CD4-positive, alpha-beta T cell treated with Interleukin-6 at 100 ng/mL for 8 hours (primary cell): Measurements from ENCODE around the gene IP6K1.
"Not testable (repeated sequence)": the region's sequence is repeated elsewhere in the genome, so short reads cannot be mapped to it uniquely, and the experiment has no call there.

Experiments
- DNase-seq: peaks from one replicate; pipeline ENCODE4 v3.0.0-alpha.2; 2020; ENCODE audit warnings: mixed read lengths, low spot score

IP6K1 gene

DNA sequence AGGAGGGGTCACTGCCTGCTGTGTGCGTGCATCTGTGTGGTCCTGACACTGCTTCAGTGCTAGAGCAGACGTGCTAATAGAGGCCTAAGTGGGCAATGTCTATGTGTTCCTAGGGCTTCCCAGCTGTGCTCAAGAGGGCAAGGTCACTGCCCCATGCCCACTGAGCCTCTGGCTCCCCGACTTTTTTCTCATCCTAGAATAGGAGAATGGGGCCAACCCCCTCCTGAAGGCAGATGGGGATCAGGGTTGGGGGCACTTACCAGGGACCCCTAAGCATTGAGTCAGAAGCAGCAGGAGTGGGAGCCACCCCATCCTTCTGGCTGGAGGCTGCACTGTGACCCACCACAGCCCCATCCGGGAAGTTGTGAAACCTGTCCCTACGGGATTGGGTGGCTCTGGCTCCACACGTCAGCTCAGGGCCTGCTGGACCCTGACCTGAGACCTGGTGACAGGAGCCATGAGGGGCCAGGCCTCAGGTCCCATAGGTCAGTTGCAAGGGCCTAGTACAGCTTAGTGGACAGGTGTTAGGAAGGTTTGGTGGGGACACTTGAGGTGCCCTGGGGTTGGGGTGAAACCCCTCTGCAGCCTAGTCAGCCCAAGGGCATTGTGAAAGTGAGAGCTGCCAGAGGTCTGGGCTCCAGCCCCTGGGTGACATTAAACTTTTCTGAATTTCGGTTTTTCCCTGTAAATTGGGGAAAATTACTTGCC lies 97.8 kb downstream of the IP6K1 start:
- not testable (repeated sequence) for DNase-seq

DNA sequence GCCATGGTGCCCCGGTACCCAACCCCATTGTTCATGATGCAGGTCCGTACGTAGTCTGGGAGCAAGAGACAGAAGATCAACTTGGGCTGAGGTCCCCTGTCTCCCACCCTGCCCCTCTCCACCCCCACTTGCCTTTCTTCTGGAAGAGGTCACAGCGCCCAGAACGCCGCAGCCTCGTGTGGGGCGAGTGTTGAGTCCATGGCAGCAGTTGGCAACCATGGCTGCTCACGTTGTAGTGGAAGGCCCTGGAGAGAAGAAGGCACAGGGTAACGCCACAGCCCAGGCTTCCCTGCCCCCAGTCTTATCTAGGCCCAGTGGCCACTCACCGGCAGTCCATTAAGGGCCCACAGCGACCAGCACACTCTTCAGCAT lies 98.9 kb downstream of the IP6K1 start:
- DNase-seq = not testable (repeated sequence)

DNA sequence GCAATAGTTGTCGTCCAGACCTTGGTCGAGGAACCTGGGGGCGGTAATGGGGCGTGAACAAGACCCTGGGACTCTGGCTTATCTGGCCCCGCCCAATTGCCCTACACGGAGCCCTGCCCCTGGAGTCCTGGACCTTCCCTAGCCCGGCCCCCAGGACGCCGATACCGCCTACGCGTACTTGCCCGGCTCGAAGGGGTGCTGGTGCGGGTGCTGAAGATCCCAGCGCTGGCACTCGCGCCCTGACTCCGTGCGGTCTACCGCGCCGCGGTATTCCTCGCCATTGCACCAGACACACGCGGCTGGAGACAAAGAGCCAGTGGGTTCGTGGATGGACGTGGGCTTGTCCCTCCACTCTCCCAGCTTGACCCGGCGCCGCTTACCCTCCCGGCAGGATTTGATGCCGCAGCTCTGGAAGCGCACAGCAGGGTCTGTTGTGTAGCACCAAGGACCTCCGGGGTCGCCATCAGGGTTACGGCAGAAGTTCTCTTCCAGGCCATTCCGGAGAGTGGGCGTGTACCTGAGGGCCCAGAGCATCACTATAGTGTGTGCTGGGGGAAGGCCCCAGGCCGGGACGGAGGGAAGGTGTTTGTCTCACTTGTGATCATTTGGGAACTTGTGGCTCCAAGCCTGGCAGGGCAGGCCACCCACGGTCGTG lies 99.4 kb downstream of the IP6K1 start:
- not testable (repeated sequence) for DNase-seq

GRCh38 chr3:49686346-49686745 lies 100.0 kb downstream of the IP6K1 start:
- peak; percentile 26 for DNase-seq

DNA sequence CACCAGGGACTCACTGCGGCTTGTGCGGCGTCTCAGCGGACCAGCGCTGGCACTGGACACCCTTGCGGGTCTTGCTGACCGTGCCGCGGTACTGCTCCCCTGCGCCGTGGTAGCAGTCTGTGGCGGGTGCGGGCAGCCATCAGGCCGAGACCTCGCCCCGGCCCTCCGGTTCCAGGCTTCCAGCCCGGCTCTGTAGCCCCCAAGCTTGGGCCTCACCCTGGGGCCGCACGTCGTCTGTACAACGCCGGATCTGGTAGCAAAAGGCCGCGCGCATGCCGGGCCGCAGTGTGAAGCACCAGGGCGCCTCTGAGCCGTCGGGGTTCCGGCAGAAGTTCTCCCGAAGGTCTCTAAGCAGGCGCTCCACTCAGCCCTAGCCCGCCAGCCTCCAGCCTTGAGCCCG lies 100.5 kb downstream of the IP6K1 start:
- DNase-seq = not testable (repeated sequence)

DNA sequence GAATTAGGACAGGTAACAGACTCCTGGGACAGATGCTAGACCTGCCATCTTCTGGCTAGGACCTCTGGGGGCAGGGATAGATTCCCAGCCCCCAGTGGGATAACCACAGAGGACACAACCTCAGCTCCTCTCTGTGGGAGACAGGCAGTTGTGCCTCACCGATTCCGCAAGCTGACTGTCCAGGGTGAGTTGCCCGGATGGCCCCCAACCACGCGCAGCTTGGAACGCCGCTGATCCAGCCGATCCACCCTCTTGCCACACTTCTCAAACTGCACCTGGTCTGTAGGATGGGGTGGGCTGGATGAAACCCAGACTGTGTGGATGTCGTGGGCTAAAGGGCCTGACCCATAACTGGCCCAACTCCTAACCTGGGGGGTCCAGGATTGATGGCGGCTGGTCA lies 101.2 kb downstream of the IP6K1 start:
- DNase-seq = not testable (repeated sequence)

DNA sequence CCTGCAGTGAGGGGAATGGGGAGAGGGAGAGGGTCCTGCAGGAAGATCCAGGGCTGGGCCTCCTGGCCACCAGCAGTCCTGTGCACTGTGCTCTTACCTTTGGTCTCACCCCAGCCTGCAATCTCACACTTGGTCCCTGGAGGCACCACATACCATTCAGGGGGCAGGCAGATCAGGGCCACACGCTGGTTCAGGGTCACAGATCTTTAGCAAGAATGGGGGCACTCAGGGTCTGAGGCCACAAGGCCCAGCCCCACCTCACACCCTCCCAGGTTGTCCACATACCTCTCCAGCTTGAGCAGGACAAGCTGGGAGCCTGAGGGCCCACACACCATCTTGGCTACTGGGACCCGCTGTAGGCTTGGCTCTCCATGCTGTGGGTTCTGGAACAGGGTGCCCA lies 101.9 kb downstream of the IP6K1 start:
- DNase-seq = not testable (repeated sequence)

DNA sequence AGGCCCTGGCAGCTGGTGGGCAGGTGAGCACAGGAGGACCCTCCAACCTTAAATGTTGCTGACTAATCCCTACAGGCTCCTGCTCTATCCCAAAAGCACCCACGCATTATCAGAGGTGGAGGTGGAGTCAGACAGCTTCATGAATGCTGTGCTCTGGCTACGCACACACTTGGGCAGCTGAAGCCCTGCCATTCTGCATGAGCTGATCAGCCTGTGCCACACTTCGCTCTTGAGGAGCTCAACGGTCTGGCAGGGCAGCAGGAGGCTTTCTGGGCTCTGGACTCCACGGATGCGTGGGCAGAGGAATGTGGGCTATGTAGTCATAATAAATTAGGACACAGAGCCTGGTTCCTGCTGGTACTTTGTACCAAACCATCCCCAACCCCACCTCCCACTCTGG lies 103.2 kb downstream of the IP6K1 start:
- DNase-seq = no peak

GRCh38 chr3:49681543-49681942 lies 104.8 kb downstream of the IP6K1 start:
- DNase-seq = no peak

DNA sequence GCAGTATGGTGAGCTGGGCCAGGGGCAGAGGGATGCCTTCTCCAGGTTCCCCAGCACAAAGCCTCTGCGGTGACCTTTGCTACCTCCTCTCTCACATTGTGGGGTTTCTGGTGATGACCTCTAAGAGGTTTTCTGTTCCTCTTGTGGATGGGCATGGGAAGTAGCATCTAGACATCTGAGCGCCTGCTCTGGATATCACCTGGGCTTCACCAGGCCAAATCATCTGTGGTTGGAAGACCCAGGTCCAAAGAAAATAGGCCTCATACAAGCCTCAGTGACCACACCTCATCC lies 105.2 kb downstream of the IP6K1 start:
- no peak for DNase-seq

- no peak for DNase-seq
These were observed 105.7 kb downstream of the IP6K1 start for GRCh38 chr3:49680493-49681231.

DNA sequence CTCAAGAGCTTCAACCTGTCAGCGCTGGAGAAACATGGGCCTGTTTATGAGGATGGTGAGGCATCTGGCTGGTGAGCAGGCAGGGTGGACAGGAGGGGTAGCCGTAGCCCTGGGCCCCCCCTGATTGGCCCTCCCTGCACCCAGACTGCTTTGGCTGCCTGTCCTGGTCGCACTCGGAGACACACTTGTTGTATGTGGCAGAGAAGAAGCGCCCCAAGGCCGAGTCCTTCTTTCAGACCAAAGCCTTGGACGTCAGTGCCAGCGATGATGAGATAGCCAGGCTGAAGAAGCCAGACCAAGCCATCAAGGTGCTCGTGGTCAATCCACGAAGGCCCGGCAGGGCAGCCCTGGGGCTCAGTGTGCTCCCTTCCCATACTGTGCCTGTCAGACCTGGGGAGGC lies 110.4 kb downstream of the IP6K1 start:
- DNase-seq = no peak

DNA sequence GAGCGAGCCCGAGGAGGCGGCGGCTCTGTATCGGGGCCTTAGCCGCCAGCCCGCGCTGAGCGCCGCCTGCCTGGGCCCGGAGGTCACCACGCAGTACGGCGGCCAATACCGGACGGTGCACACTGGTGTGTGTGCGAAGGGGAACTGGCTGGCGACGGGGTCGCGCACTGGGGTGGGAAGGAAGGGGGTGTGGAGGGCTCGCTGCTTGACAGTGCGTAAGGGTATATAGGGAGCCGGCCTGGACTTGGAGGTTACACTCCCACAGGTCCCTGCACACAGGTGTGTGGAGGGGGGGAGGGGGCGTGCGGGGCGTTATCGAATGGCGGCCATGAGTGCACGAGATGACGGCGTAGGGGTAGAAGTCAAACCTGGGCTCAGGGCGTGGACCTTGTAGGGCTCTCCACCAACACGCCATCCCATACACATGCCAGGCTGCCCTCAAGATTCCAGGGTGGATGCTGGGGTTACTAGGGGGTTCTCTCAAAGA lies 111.8 kb downstream of the IP6K1 start:
- no peak for DNase-seq
